HepG2 (cell line): ENCODE results near the gene ERVMER34-1. TPM values are rescaled to one million over a fixed set of nuclear protein-coding genes. Genes with fewer than 3 reads are reported as not detected.

Source experiments
- RORA ChIP-seq: sonication (generic); formaldehyde crosslinking; IDR thresholded peaks from 2 replicates; pipeline ENCODE4 v1.5.0; 2020; ENCODE audit warnings: mild to moderate bottlenecking, missing genetic modification reagents, moderate library complexity
- SMARCE1 ChIP-seq: fragments of 450-650 bp; IDR thresholded peaks from 2 replicates; pipeline ENCODE4 v1.6.1; 2017; ENCODE audit warnings: borderline replicate concordance
- ZEB1 ChIP-seq: IDR thresholded peaks from 2 replicates; pipeline ENCODE4 v1.6.1; 2012; ENCODE audit warnings: mild to moderate bottlenecking, low read depth, inconsistent platforms; ENCODE audit not compliant: insufficient replicate concordance
- ZFP90 ChIP-seq: sonication (generic); formaldehyde crosslinking; IDR thresholded peaks from 2 replicates; pipeline ENCODE4 v1.8.0; 2022; ENCODE audit warnings: missing genetic modification reagents, mild to moderate bottlenecking, inconsistent platforms, borderline replicate concordance
- ZNF503 ChIP-seq: sonication (generic); formaldehyde crosslinking; IDR thresholded peaks from 2 replicates; pipeline ENCODE4 v1.4.0; 2020; ENCODE audit warnings: missing genetic modification reagents
- ZNF547 ChIP-seq: sonication (generic); formaldehyde crosslinking; IDR thresholded peaks from 2 replicates; pipeline ENCODE4 v1.5.1; 2020; ENCODE audit warnings: mild to moderate bottlenecking, missing genetic modification reagents
- ZNF639 ChIP-seq: conservative IDR thresholded peaks from 2 replicates; pipeline ENCODE4 v1.6.1; 2018; ENCODE audit warnings: missing genetic modification reagents
- ZNF687 ChIP-seq: sonication (generic); formaldehyde crosslinking; IDR thresholded peaks from 2 replicates; pipeline ENCODE4 v1.5.1; 2020; ENCODE audit warnings: mild to moderate bottlenecking, missing genetic modification reagents, moderate library complexity
- ZNF770 ChIP-seq: sonication (generic); formaldehyde crosslinking; IDR thresholded peaks from 2 replicates; pipeline ENCODE4 v1.5.0; 2020; ENCODE audit warnings: mild to moderate bottlenecking, missing genetic modification reagents
- polyA plus RNA-seq, 8 experiments: library from polyadenylated mRNA; depleted of rRNA in 3 of 8; stranded (reverse) in 7 of 8; unstranded in 1 of 8; fragments of >200 nt; fragmentation: Illumina TruSeq in 4 of 8; extraction: Trizol in 4 of 8; gene quantifications; 2 replicates each; pipeline versions ENCODE4 v1.2.1 to v1.2.3, GENCODE V29; 2011 to 2016; ENCODE audit warnings: low read depth in 4 of 8, missing spikeins in 1 of 8, mixed read lengths in 1 of 8; ENCODE audit not compliant: insufficient read depth in 1 of 8
- total RNA-seq, 5 experiments: library from RNA; depleted of rRNA; stranded (reverse); fragments of >200 nt; fragmentation: Illumina TruSeq; extraction: Trizol; gene quantifications; 2 replicates each; pipeline ENCODE4 v1.2.3, GENCODE V29; 2016; ENCODE audit warnings: low read depth in 1 of 5

Gene ERVMER34-1
- total and polyA plus RNA-seq, 2 of the 13 experiments (the other 11 are each of a cell fraction or from before 2014, with no cell fraction given): 0.04 to 0.35 TPM

GRCh38 chr4:52721968-52722815 lies 29.0 kb downstream of the ERVMER34-1 start (continued):
- TF ChIP-seq ZNF687 (CRISPR knock-in tag) (peak; percentile 82), ZEB1 (peak; percentile 33), SMARCE1 (no peak), ZNF547 (CRISPR knock-in tag) (0 out of 2 replicates have a peak, but pooled peaks have one; percentile 18), ZNF770 (no peak), ZNF639 (no peak), RORA (CRISPR knock-in tag) (no peak), ZNF503 (CRISPR knock-in tag) (no peak), ZFP90 (CRISPR knock-in tag) (no peak)
